SK-N-SH (cell line): ENCODE results near the gene MOGAT3. TPM values are rescaled to one million over a fixed set of nuclear protein-coding genes. Genes with fewer than 3 reads are reported as not detected.

Experiments used
- CTCF ChIA-PET: fragments of 300-600, 350-600 bp; formaldehyde crosslinking; extraction: SDS; loops from one replicate; lab custom pipeline; 2021; lab: Yijun Ruan, JAX
- POLR2A ChIA-PET: fragments of 350-600 bp; sonication (Branson Sonifier 250); formaldehyde crosslinking; extraction: SDS; loops from one replicate; lab custom pipeline; 2020; ENCODE audit warnings: antibody characterized with exemption, inconsistent platforms; lab: Yijun Ruan, JAX
- DNase-seq: peaks from one replicate; pipeline ENCODE4 v3.0.0; 2012
- H2AFZ ChIP-seq: fragments of 200-600 bp; sonication (generic); 2 replicates; pipeline ENCODE4 v1.8.1; 2016; ENCODE audit warnings: antibody characterized with exemption, mild to moderate bottlenecking, low read depth
- H3F3A ChIP-seq: fragments of 200-600 bp; sonication (generic); replicated peaks from 2 replicates; pipeline ENCODE3; 2016; ENCODE audit warnings: antibody characterized with exemption, mild to moderate bottlenecking; ENCODE audit not compliant: insufficient read depth
- H3K27ac ChIP-seq, 2 experiments: fragments of 200-500 bp in 1 of 2; fragments of 200-600 bp in 1 of 2; sonication (Bioruptor generic) in 1 of 2; sonication (generic), shearing (Covaris generic) in 1 of 2; 2 replicates each; pipeline versions ENCODE4 v1.5.1 to v1.6.1; 2014 to 2016; ENCODE audit warnings: low read depth in 2 of 2, inconsistent platforms in 1 of 2, low read length in 1 of 2, mild to moderate bottlenecking in 1 of 2, mixed read lengths in 1 of 2
- H3K27me3 ChIP-seq: fragments of 200-600 bp; sonication (generic), shearing (Covaris generic); 2 replicates; pipeline ENCODE4 v1.6.1; 2016; ENCODE audit warnings: mixed run types; ENCODE audit not compliant: insufficient read depth
- H3K36me3 ChIP-seq, 2 experiments: fragments of 200-500 bp in 1 of 2; fragments of 200-600 bp in 1 of 2; sonication (Bioruptor generic) in 1 of 2; sonication (generic) in 1 of 2; replicated peaks in 1 of 2; 2 replicates each; pipeline versions ENCODE3 to v1.5.1; 2014 to 2016; ENCODE audit warnings: low read length in 1 of 2, mild to moderate bottlenecking in 1 of 2; ENCODE audit not compliant: insufficient read depth in 2 of 2, control insufficient read depth in 1 of 2
- H3K4me1 ChIP-seq, 2 experiments: fragments of 200-500 bp in 1 of 2; fragments of 200-600 bp in 1 of 2; sonication (Bioruptor generic) in 1 of 2; sonication (generic), shearing (Covaris generic) in 1 of 2; 2 replicates each; pipeline versions ENCODE4 v1.5.1 to v1.6.1; 2014 to 2016; ENCODE audit warnings: low read depth in 1 of 2, low read length in 1 of 2, mixed run types in 1 of 2; ENCODE audit not compliant: insufficient read depth in 2 of 2, control insufficient read depth in 1 of 2
- H3K4me2 ChIP-seq: fragments of 200-600 bp; sonication (generic), shearing (Covaris generic); 2 replicates; pipeline ENCODE4 v1.6.1; 2017; ENCODE audit warnings: mixed run types
- H3K4me3 ChIP-seq, 2 experiments: fragments of 200-500 bp in 1 of 2; fragments of 200-600 bp in 1 of 2; sonication (Bioruptor generic) in 1 of 2; sonication (generic), shearing (Covaris generic) in 1 of 2; 2 replicates each; pipeline versions ENCODE4 v1.5.1 to v1.8.1; 2014 to 2016; ENCODE audit warnings: low read depth in 2 of 2, inconsistent platforms in 1 of 2, low read length in 1 of 2, mild to moderate bottlenecking in 1 of 2, mixed read lengths in 1 of 2, moderate library complexity in 1 of 2
- H3K79me2 ChIP-seq: fragments of 200-600 bp; sonication (generic); 2 replicates; pipeline ENCODE4 v1.8.1; 2017; ENCODE audit warnings: mild to moderate bottlenecking; ENCODE audit not compliant: insufficient read depth
- H3K9ac ChIP-seq: fragments of 200-600 bp; sonication (generic); 2 replicates; pipeline ENCODE4 v1.6.1; 2017; ENCODE audit warnings: mixed run types
- H3K9me2 ChIP-seq: fragments of 200-600 bp; sonication (generic); 2 replicates; pipeline ENCODE4 v1.6.1; 2017; ENCODE audit warnings: mixed run types
- H3K9me3 ChIP-seq: fragments of 200-600 bp; sonication (generic); 2 replicates; pipeline ENCODE4 v1.6.1; 2017; ENCODE audit warnings: mixed run types, mild to moderate bottlenecking, moderate library complexity
- H4K20me1 ChIP-seq: fragments of 200-600 bp; sonication (generic); 2 replicates; pipeline ENCODE4 v1.6.1; 2017; ENCODE audit warnings: mild to moderate bottlenecking, mixed run types; ENCODE audit not compliant: insufficient read depth
- EP300 ChIP-seq, 2 experiments: IDR thresholded peaks; 2 replicates each; pipeline versions ENCODE4 v1.4.0 to v1.6.1; 2012; ENCODE audit warnings: borderline replicate concordance in 1 of 2, low read depth in 1 of 2, low read length in 1 of 2
- FOSL2 ChIP-seq: IDR thresholded peaks from 2 replicates; pipeline ENCODE4 v1.4.0; 2012; ENCODE audit warnings: low read depth, mild to moderate bottlenecking, moderate library complexity, borderline replicate concordance
- IRF3 ChIP-seq: fragments of 150-350 bp; IDR thresholded peaks from 2 replicates; pipeline ENCODE4 v1.6.1; 2016; ENCODE audit warnings: mild to moderate bottlenecking, low read depth, low read length
- RAD21 ChIP-seq: IDR thresholded peaks from 2 replicates; pipeline ENCODE4 v1.6.1; 2012; ENCODE audit warnings: mild to moderate bottlenecking, low read length
- RFX5 ChIP-seq: IDR thresholded peaks from 2 replicates; pipeline ENCODE4 v1.6.1; 2012; ENCODE audit warnings: mild to moderate bottlenecking, improper control_type of control experiment, low read length
- TAF1 ChIP-seq: IDR thresholded peaks from 2 replicates; pipeline ENCODE4 v1.6.1; 2012; ENCODE audit warnings: low read depth, mild to moderate bottlenecking, low read length, moderate library complexity, borderline replicate concordance
- TCF12 ChIP-seq: IDR thresholded peaks from 2 replicates; pipeline ENCODE4 v1.4.0; 2012
- ZBTB33 ChIP-seq: IDR thresholded peaks from 2 replicates; pipeline ENCODE4 v1.4.0; 2012; ENCODE audit warnings: low read depth, borderline replicate concordance
- WGBS: methylation state at CpG from one replicate; pipeline ENCODE4 v1.1.6; 2017; ENCODE audit warnings: low lambda C conversion rate; 5-methylcytosine and 5-hydroxymethylcytosine counted together
- polyA plus RNA-seq, 3 experiments: library from polyadenylated mRNA; depleted of rRNA; stranded (reverse); fragments of >200 nt; gene quantifications; 2 replicates each; pipeline ENCODE4 v1.2.3, GENCODE V29; 2012
- TF ChIP-seq, protein P1 (sequence below): IDR thresholded peaks from 2 replicates; pipeline ENCODE4 v1.6.1; 2012; ENCODE audit warnings: mild to moderate bottlenecking, low read depth, low read length, moderate library complexity

MOGAT3 gene
- polyA plus RNA-seq, 1 of the 3 experiments (the other 2 are of a cell fraction) = not detected

- TF ChIP-seq ZBTB33 (0 out of 2 replicates have a peak, but pooled peaks have one; percentile 50), EP300 (IDR thresholded peaks at IDR 0.05; ENCODE audit: borderline replicate concordance in 1 of 2, low read depth in 1 of 2, low read length in 1 of 2) (no peak), IRF3 (no peak)
- TF ChIP-seq, protein P1, sequence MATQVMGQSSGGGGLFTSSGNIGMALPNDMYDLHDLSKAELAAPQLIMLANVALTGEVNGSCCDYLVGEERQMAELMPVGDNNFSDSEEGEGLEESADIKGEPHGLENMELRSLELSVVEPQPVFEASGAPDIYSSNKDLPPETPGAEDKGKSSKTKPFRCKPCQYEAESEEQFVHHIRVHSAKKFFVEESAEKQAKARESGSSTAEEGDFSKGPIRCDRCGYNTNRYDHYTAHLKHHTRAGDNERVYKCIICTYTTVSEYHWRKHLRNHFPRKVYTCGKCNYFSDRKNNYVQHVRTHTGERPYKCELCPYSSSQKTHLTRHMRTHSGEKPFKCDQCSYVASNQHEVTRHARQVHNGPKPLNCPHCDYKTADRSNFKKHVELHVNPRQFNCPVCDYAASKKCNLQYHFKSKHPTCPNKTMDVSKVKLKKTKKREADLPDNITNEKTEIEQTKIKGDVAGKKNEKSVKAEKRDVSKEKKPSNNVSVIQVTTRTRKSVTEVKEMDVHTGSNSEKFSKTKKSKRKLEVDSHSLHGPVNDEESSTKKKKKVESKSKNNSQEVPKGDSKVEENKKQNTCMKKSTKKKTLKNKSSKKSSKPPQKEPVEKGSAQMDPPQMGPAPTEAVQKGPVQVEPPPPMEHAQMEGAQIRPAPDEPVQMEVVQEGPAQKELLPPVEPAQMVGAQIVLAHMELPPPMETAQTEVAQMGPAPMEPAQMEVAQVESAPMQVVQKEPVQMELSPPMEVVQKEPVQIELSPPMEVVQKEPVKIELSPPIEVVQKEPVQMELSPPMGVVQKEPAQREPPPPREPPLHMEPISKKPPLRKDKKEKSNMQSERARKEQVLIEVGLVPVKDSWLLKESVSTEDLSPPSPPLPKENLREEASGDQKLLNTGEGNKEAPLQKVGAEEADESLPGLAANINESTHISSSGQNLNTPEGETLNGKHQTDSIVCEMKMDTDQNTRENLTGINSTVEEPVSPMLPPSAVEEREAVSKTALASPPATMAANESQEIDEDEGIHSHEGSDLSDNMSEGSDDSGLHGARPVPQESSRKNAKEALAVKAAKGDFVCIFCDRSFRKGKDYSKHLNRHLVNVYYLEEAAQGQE = 0 out of 2 replicates have a peak, but pooled peaks have one; percentile 20
Observed at GRCh38 chr7:101244375-101245146, 43.7 kb upstream of the MOGAT3 start, which contains the start of gene FIS1 (continued).

- Histone ChIP-seq H3F3A (peaks cover 8% of the 10 kb centered on the region), H3K9ac (peak overlapping the region; percentile 68; the same call in 1 of the 2 replicates), H2AFZ (no peak overlapping the region), H3K27me3 (no peaks in the 10 kb centered on the region), H3K36me3 (peaks cover 21 to 42% of the 10 kb centered on the region in 2 experiments), H3K9me2 (no peaks in the 10 kb centered on the region), H3K79me2 (peaks cover 75% of the 10 kb centered on the region), H3K4me3 (peak overlapping the region; percentile 77 to 89), H3K4me2 (peak overlapping the region; percentile 98), H3K27ac (peak overlapping the region; percentile 80 to 93; a peak in 3 of 4 replicates), H4K20me1 (peaks cover 16% of the 10 kb centered on the region; the same call in 1 of the 2 replicates), H3K4me1 (peaks cover 7 to 14% of the 10 kb centered on the region in 2 experiments; a peak in 1 of 4 replicates), H3K9me3 (no peaks in the 10 kb centered on the region)
- CTCF ChIA-PET = interaction anchor here (0.6 to 6.0 kb wide), 55 partner anchors 9 to 391 kb away, joined by 3 to 66 read pairs (median 4); partner anchors contain the start of genes IFT22, NAT16, PLOD3 and SLC12A9
- no peak for TF ChIP-seq FOSL2
- TF ChIP-seq RAD21 = peak; percentile 58; the same call in 1 of the 2 replicates
- TF ChIP-seq TCF12 = no peak
- no peak for TF ChIP-seq RFX5
- 0 out of 2 replicates have a peak, but pooled peaks have one; percentile 41 for TF ChIP-seq TAF1
- WGBS = 8% methylated on average over 23 of the region's 28 CpGs
- POLR2A ChIA-PET = interaction anchor here (1.2 to 2.2 kb wide), 7 partner anchors 9 to 100 kb away, joined by 4 to 38 read pairs (median 7); partner anchors contain the start of genes PLOD3, VGF and ZNHIT1
- peak; percentile 59 for DNase-seq
Observed at GRCh38 chr7:101243646-101244374, 43.0 kb upstream of the MOGAT3 start.
